ENCODE data around the gene CASR. TPM values are rescaled to one million over a fixed set of nuclear protein-coding genes. Genes with fewer than 3 reads are reported as not detected.

CASR gene
- total RNA-seq, 2 donors from 2014 or later, result not detected

DNA sequence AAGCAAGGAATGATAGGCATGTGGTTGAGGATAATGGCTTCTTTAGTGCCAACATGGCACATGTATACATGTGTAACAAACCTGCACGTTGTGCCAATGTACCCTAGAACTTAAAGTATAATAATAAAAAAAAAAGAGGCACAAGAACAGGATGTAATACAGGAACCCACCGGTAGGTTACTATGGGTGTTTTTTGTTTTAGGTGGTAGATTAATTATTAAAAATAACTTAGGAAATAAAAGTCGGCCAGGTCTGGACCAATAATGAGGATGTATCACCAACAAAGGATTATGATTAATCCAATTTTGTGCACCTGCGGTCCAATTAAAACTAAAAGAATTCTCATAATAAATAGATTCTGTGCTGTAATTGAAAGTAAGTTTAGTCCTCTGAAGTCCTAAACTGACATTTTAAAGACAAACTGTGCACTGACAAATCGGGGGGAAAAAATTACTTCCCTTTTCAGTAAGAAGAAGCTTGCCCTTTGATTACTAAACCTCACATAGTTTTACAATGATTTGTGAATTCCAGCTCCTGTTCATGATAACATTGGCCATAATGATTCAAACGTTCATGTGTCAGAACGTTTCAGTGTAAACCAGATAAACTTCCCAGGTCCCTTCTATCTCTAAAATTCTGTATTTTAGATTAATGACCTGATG is 62.2 kb downstream of the CASR start:
- no peak overlapping the region for H3K27ac ChIP-seq
- TF ChIP-seq, protein P1, sequence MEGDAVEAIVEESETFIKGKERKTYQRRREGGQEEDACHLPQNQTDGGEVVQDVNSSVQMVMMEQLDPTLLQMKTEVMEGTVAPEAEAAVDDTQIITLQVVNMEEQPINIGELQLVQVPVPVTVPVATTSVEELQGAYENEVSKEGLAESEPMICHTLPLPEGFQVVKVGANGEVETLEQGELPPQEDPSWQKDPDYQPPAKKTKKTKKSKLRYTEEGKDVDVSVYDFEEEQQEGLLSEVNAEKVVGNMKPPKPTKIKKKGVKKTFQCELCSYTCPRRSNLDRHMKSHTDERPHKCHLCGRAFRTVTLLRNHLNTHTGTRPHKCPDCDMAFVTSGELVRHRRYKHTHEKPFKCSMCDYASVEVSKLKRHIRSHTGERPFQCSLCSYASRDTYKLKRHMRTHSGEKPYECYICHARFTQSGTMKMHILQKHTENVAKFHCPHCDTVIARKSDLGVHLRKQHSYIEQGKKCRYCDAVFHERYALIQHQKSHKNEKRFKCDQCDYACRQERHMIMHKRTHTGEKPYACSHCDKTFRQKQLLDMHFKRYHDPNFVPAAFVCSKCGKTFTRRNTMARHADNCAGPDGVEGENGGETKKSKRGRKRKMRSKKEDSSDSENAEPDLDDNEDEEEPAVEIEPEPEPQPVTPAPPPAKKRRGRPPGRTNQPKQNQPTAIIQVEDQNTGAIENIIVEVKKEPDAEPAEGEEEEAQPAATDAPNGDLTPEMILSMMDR (IDR thresholded peaks at IDR 0.05), result peak in 1 of 2 donors; percentile 25
- H3K36me3 ChIP-seq, result no peaks in the 10 kb centered on the region
- no peaks in the 10 kb centered on the region for H3K4me1 ChIP-seq
- no peak for DNase-seq (ENCODE audit: low spot score)
- no peak overlapping the region for H3K4me3 ChIP-seq
- no peaks in the 10 kb centered on the region for H3K9me3 ChIP-seq
- H3K27me3 ChIP-seq, result no peaks in the 10 kb centered on the region

DNA sequence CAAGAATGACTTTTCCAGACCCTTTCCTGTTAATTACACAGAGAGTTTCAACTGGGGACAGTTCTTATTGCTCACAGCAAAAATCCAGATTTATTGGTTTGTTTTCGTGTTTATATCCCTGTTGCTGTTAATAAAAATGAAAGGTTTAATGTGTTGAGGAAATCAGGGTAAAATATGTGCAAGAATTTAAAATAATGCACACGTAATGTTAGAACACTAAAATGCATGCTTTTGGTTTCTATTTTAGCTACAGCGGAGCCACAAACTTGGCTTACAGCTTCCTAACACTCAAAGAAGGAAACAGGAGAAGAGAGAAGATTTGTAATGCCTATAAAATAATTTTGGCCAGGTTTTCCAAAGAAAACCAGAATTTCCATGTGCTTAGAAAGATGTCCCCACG is 62.7 kb downstream of the CASR start:
- TF ChIP-seq, protein P1 (IDR thresholded peaks at IDR 0.05), result no peak
- H3K9me3 ChIP-seq, result no peaks in the 10 kb centered on the region
- DNase-seq (ENCODE audit: low spot score), result no peak
- no peak overlapping the region for H3K4me3 ChIP-seq
- H3K27me3 ChIP-seq, result no peaks in the 10 kb centered on the region
- H3K36me3 ChIP-seq, result no peaks in the 10 kb centered on the region
- H3K27ac ChIP-seq, result no peak overlapping the region
- no peaks in the 10 kb centered on the region for H3K4me1 ChIP-seq

DNA sequence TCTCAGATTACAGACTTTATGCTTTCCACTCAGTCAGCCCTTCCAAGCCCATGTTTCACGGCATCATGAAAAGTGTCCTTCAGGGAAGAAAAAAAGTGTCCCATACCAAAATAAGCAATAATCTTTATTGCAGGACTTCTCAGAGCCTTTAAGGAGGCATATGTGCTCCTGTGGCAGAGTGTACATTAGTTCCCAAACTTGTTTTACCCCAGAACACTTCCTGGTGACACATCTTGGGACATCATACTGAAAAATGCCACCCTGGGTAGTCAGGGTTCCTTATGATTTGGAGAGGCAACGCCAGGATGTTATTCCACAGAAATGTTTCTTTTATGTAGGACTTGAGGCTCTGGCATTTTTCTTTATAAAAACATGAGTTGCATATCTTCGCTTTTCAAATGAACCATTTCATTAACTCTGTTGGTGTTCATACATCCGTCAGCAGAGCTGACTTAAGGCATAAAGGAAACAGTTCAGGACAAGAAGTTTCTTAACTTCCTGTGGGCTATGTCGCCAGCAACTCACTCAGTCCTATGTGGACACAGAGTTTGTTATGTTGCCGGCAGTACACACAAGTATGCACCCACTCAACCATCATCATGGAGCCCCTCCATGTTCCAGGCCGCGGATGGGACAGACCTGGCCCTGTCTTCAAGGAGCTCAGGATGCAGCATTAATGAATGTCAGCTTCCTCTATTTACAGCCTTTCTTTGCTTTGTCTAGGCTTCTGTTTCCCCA is 63.8 kb downstream of the CASR start:
- TF ChIP-seq, protein P1 (IDR thresholded peaks at IDR 0.05), result no peak
- no peak overlapping the region for H3K4me3 ChIP-seq
- H3K27me3 ChIP-seq, result no peaks in the 10 kb centered on the region
- no peak for DNase-seq (ENCODE audit: low spot score)
- no peaks in the 10 kb centered on the region for H3K4me1 ChIP-seq
- H3K27ac ChIP-seq, result peak overlapping the region; percentile 23 to 26
- no peaks in the 10 kb centered on the region for H3K36me3 ChIP-seq
- H3K9me3 ChIP-seq, result no peaks in the 10 kb centered on the region

DNA sequence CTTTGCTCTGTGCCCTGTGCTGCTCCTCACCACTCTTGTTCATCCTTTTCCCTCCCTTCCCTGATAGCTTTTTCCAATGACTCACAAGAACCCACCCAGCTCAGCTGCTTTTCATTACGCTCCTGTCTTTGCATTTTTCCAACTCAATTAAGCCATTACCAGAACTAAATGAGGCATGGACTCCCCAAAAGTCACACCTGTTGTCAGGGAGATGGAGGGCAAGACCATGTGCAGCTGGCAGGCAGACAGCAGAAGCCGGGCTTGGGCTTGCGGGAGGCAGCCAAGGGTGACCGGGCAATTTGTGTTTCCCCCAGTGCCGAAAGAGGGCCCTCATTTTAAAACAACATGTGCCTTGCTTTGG is 64.3 kb downstream of the CASR start:
- H3K27ac ChIP-seq, result peak overlapping the region in 1 of 2 donors; percentile 1
- H3K36me3 ChIP-seq, result no peaks in the 10 kb centered on the region
- TF ChIP-seq, protein P1 (IDR thresholded peaks at IDR 0.05), result no peak
- no peaks in the 10 kb centered on the region for H3K9me3 ChIP-seq
- no peaks in the 10 kb centered on the region for H3K4me1 ChIP-seq
- H3K4me3 ChIP-seq, result no peak overlapping the region
- no peaks in the 10 kb centered on the region for H3K27me3 ChIP-seq
- DNase-seq (ENCODE audit: low spot score), result no peak

DNA sequence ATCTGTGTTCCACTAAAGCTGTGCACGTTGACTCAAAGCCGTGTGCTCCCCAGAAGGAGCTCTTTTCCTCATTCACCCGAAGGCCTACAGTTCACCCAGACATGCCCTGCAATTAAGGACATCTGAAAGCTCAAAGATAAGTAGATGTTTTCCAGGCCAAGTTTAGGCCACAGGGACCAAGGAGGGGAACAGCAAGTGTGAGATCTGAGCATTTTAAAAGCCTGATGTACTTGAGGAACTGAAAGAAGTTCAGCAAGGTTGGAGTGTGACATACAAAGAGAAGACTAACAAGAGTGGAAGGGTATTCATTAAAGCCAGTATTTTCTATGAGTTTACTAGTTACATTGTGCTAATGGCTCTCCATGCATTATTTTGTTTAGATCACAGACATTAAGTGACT is 68.0 kb downstream of the CASR start:
- DNase-seq (ENCODE audit: low spot score), result no peak
- Histone ChIP-seq H3K36me3 (no peaks in the 10 kb centered on the region), H3K27ac (no peak overlapping the region), H3K4me1 (no peaks in the 10 kb centered on the region), H3K9me3 (no peaks in the 10 kb centered on the region), H3K27me3 (no peaks in the 10 kb centered on the region), H3K4me3 (no peak overlapping the region)
- TF ChIP-seq, protein P1 (IDR thresholded peaks at IDR 0.05), result no peak
